HG03432 (cell line): ENCODE measurements around the gene CRADD.

Experiments used
- ATAC-seq: cut with Tn5 transposase; IDR thresholded peaks from one replicate; pipeline ENCODE4 v1.9.1; 2021; ENCODE audit warnings: mild to moderate bottlenecking, moderate library complexity; ENCODE audit not compliant: unreplicated experiment

The CRADD gene

GRCh38 chr12:93670104-93670503 lies 7.1 kb upstream of the CRADD start:
- no peak for ATAC-seq

- ATAC-seq = no peak
These were observed 6.1 kb upstream of the CRADD start for GRCh38 chr12:93671044-93671443.

- no peak for ATAC-seq
These were observed 4.1 kb upstream of the CRADD start for GRCh38 chr12:93673084-93673483.

GRCh38 chr12:93674386-93674785 lies 2.8 kb upstream of the CRADD start:
- no peak for ATAC-seq

GRCh38 chr12:93676408-93677194 lies 574 bp upstream of the CRADD start:
- ATAC-seq = no peak

- no peak for ATAC-seq
These were observed 1.6 kb downstream of the CRADD start for GRCh38 chr12:93678779-93679178.

GRCh38 chr12:93679308-93679925 lies 2.2 kb downstream of the CRADD start:
- no peak for ATAC-seq

- ATAC-seq = no peak
These were observed 2.8 kb downstream of the CRADD start for GRCh38 chr12:93680006-93680405.

GRCh38 chr12:93682846-93683261 lies 5.7 kb downstream of the CRADD start:
- no peak for ATAC-seq

- ATAC-seq = no peak
These were observed 6.2 kb downstream of the CRADD start for GRCh38 chr12:93683410-93683809.

GRCh38 chr12:93684716-93685115 lies 7.5 kb downstream of the CRADD start:
- ATAC-seq = no peak

GRCh38 chr12:93686572-93687356 lies 9.6 kb downstream of the CRADD start:
- no peak for ATAC-seq

- no peak for ATAC-seq
These were observed 12.1 kb downstream of the CRADD start for GRCh38 chr12:93689076-93689834.

- ATAC-seq = no peak
These were observed 19.3 kb downstream of the CRADD start for GRCh38 chr12:93696462-93696861.

GRCh38 chr12:93698307-93699092 lies 21.3 kb downstream of the CRADD start:
- ATAC-seq = no peak

GRCh38 chr12:93699271-93700145 lies 22.3 kb downstream of the CRADD start:
- no peak for ATAC-seq

- no peak for ATAC-seq
These were observed 25.6 kb downstream of the CRADD start for GRCh38 chr12:93702707-93703315.

- no peak for ATAC-seq
These were observed 26.9 kb downstream of the CRADD start for GRCh38 chr12:93704122-93704521.

- ATAC-seq = no peak
These were observed 27.4 kb downstream of the CRADD start for GRCh38 chr12:93704625-93705024.
